Fibroblast of mammary gland (primary cell): ENCODE results near the gene ZNF625.

ENCODE experiments used
- DNase-seq: peaks from one replicate; pipeline ENCODE4 v3.0.0-alpha.2; 2010; ENCODE audit warnings: low read depth
- H3K4me3 ChIP-seq: 2 replicates; pipeline ENCODE4 v1.5.1; 2011; ENCODE audit warnings: low read depth, mild to moderate bottlenecking, low read length, moderate library complexity; ENCODE audit not compliant: control insufficient read depth
- TF ChIP-seq, protein P1 (sequence below): conservative IDR thresholded peaks from 2 replicates; pipeline ENCODE4 v1.5.1; 2011; ENCODE audit warnings: low read depth, low read length, inconsistent platforms; ENCODE audit not compliant: control insufficient read depth, insufficient read depth

Gene ZNF625

DNA sequence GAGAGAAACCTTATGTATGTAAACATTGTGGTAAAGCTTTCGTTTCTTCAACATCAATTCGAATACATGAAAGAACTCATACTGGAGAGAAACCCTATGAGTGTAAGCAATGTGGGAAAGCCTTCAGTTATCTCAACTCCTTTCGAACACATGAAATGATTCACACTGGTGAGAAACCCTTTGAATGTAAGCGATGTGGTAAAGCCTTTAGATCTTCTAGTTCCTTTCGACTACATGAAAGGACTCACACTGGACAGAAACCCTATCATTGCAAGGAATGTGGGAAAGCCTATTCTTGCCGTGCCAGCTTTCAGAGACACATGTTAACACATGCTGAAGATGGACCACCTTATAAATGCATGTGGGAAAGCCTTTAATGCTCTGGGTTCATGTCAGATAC, 31.1 kb upstream of the ZNF625 start:
- no peak overlapping the region for H3K4me3 ChIP-seq
- DNase-seq = no peak
- TF ChIP-seq, protein P1, sequence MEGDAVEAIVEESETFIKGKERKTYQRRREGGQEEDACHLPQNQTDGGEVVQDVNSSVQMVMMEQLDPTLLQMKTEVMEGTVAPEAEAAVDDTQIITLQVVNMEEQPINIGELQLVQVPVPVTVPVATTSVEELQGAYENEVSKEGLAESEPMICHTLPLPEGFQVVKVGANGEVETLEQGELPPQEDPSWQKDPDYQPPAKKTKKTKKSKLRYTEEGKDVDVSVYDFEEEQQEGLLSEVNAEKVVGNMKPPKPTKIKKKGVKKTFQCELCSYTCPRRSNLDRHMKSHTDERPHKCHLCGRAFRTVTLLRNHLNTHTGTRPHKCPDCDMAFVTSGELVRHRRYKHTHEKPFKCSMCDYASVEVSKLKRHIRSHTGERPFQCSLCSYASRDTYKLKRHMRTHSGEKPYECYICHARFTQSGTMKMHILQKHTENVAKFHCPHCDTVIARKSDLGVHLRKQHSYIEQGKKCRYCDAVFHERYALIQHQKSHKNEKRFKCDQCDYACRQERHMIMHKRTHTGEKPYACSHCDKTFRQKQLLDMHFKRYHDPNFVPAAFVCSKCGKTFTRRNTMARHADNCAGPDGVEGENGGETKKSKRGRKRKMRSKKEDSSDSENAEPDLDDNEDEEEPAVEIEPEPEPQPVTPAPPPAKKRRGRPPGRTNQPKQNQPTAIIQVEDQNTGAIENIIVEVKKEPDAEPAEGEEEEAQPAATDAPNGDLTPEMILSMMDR = no peak

DNA sequence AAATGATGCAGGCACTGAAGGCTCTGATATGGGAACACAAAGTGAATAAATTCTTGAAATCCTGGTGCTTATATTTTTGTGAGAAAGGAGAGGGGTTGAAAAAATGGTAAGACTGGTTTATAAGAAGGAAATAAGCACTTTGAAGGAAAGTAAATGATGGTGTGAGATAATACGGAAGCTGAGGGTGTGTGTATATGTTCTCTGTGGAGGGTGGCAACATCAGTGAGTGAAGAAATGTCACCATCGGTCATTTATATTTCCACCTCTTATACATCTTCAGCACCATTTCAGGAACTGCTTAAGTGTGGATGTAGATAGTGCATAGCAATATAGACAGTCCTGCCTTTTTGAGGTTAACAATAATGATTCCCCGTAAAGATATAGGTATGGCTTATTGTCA, 23.8 kb upstream of the ZNF625 start:
- TF ChIP-seq, protein P1 = no peak
- no peak overlapping the region for H3K4me3 ChIP-seq
- DNase-seq = no peak

DNA sequence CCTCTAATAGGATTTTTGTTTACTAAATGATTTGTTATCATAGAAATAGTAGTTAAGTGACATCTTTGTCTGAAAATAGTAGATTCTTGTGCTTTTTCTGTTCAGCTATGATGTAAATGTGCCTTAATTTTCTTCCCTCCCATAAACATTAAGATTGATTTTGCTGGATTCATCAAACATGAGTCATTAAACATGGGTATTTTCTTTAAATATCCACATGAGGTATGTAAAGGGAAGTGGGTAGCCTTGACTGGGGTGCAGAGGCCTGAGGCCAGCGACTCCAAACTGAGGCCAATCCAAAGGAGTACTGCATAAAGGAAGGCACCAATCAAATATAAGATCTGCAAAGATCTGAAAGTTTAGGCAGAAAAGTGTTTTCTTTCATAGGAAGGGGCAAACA, 10.1 kb upstream of the ZNF625 start:
- DNase-seq = peak; percentile 5
- TF ChIP-seq, protein P1 = no peak
- no peak overlapping the region for H3K4me3 ChIP-seq

DNA sequence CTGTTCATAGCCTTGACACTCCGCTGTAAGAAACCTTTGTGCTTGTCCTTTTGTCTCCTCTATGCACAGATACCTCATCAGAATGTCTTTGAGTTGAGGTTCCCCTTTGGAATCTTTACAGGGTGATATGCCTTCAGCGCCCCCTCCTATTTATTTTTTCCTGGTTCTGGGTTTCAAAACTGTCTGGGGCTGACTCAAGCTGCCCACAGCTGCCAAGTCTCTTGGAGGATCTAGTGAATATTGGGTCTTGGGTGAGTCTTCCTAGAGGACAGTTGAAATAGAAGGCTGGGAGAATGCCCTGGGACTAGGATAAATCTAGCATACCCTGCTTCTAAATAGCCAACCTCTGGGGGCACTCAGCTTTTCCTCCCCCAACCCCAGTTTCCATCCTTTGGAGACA, 7.3 kb upstream of the ZNF625 start:
- peak; percentile 51 for DNase-seq
- TF ChIP-seq, protein P1 = no peak
- H3K4me3 ChIP-seq = peak overlapping the region; percentile 87

DNA sequence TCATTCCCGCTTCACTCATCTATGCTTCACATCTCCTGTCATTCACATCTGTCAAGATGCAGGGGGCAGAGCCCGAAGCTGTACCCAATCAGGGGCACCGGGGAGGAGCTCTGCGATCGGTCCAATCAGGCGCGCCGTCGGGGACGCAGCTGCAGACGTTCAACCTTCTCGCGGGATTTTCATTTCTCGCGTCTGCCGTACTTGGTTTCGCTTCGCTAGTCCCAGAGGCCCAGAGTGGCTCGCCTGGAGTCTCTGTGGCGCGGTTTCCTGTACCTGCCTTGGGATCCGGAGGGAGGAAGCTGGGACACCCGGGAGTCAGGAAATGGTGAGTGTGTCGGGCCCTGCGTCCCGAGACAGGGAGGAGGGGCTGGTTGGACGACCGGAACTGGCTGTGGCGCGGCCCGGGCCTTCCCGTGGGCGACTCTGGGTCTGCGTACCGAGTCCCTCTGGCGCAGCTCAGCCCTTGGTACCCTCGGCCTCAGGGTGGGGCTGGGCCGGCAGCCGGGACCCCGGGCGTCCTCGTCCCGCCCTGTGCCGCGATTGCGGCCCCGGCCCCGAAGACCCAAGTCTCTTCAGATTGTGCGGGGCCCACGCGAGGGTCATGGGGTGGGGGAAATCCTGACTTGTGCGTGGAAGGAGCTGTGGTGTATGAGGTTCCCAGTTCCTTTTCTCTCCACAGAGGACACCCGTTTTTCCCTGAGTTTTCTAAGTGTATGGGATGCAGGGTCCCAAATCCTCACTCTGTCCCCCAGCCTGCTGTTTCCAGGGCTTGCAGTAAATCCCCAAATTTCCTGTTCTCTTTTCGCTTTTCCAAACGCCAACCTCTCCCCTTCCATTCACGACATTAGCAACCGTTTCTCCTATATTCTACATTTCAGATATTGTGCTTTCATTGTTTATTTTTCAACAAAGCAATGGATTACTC, 6.6 kb upstream of the ZNF625 start, which contains the start of gene ZNF136:
Gene ZNF136, plus strand, starts transcription at position 215 of the 925 bp plus-strand sequence. Its CDS starts 108 bp downstream, at position 323.
- peak; percentile 95 for DNase-seq
- H3K4me3 ChIP-seq = peak within 1 kb of the TSS; percentile 87
- TF ChIP-seq, protein P1 = no peak

DNA sequence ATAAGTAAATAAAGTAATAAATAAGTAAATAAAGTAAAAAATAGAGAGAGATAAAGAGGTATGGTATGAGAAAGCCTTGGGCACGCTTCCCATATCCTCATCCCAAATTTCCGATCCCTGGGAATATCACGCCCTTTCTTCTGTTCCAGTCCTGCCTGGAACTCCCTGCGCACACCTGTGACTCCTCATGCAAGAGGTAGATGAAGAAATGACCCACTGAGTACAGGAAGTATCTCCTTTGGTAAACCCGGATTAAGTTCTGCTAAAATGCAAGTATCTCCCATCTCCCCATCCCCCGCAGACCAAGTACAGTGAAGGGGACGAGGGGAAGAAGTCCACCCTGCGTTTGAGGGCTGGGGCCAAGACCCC, 6.0 kb upstream of the ZNF625 start:
- DNase-seq = no peak
- TF ChIP-seq, protein P1 = no peak
- peak overlapping the region; percentile 87 for H3K4me3 ChIP-seq
